Measurements from ENCODE around the gene FUT3. TPM values are rescaled to one million over a fixed set of nuclear protein-coding genes. Genes with fewer than 3 reads are reported as not detected.

FUT3 gene
- total and polyA plus RNA-seq, 2 experiments from 2014 or later: 0.45 TPM; not detected in 1

DNA sequence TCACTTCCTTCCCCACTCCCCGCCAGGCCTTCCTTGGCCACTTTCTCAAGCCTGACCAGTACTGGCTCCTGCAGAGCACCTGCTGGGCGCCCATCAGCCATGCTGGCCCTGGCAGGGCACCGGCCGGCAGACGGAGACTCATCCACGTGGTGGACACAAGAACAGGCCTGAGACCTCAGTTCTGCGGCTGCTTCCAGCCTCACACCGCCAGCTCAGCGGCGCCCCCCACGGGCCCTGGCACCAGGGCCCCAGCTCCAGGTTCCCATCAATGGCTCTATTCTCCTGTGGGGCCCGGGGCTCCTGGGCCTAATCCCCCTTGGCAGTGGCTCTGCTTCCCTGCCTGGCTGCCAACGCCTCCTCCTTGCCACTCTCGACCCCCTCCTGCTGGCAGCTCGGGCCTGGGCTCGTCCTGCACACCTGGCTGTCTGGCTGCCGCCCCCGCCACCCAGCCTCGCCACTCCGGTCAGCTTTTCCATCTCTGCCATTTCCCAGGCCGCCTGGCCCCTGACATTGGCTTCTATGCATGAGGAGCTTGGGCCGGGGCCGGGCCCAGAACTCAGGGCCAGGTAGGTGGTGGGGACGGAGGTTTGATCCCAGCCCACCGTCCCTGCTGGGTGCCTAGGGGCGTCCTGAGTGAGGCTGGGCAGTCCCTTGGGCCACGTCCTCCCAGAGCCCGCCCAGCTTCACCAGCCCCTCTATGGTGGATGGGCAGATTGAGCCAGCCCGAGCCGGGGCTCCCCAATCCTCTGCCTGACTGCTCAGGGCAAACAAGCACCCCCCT, 46.1 kb upstream of the FUT3 start:
- no peak overlapping the region for H3K4me3 ChIP-seq
- no peak overlapping the region for H3K4me2 ChIP-seq
- no peak for TF ChIP-seq EZH2 (IDR thresholded peaks at IDR 0.05; ENCODE audit: borderline replicate concordance)
- TF ChIP-seq, protein P1, sequence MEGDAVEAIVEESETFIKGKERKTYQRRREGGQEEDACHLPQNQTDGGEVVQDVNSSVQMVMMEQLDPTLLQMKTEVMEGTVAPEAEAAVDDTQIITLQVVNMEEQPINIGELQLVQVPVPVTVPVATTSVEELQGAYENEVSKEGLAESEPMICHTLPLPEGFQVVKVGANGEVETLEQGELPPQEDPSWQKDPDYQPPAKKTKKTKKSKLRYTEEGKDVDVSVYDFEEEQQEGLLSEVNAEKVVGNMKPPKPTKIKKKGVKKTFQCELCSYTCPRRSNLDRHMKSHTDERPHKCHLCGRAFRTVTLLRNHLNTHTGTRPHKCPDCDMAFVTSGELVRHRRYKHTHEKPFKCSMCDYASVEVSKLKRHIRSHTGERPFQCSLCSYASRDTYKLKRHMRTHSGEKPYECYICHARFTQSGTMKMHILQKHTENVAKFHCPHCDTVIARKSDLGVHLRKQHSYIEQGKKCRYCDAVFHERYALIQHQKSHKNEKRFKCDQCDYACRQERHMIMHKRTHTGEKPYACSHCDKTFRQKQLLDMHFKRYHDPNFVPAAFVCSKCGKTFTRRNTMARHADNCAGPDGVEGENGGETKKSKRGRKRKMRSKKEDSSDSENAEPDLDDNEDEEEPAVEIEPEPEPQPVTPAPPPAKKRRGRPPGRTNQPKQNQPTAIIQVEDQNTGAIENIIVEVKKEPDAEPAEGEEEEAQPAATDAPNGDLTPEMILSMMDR (IDR thresholded peaks at IDR 0.05; ENCODE audit: poor library complexity): no peak
- TF ChIP-seq EZH2phosphoT487 (IDR thresholded peaks at IDR 0.05; ENCODE audit: low read depth, severe bottlenecking, unreplicated experiment): no peak
- peaks cover 5% of the 10 kb centered on the region for H3K4me1 ChIP-seq (ENCODE audit: insufficient read depth)
- no peaks in the 10 kb centered on the region for H3K9me2 ChIP-seq (replicated peaks; ENCODE audit: insufficient read depth)
- DNase-seq (ENCODE audit: low spot score): no peak
- H3K27me3 ChIP-seq: no peaks in the 10 kb centered on the region
- no peak overlapping the region for H2AFZ ChIP-seq
- peaks cover 40% of the 10 kb centered on the region for H3K79me2 ChIP-seq
- WGBS (ENCODE audit: low lambda C conversion rate, missing lambda C conversion rate): 95% methylated on average over 28 of the region's 30 CpGs
- H4K20me1 ChIP-seq (ENCODE audit: insufficient read depth, poor library complexity, severe bottlenecking): peaks cover 25% of the 10 kb centered on the region
- no peak overlapping the region for H3K27ac ChIP-seq
- no peaks in the 10 kb centered on the region for H3K36me3 ChIP-seq (replicated peaks; ENCODE audit: insufficient read depth, low read depth)
- no peaks in the 10 kb centered on the region for H3K9me3 ChIP-seq (ENCODE audit: low read depth)

- H4K20me1 ChIP-seq (ENCODE audit: insufficient read depth, poor library complexity, severe bottlenecking): peaks cover 25% of the 10 kb centered on the region
- H3K36me3 ChIP-seq (replicated peaks; ENCODE audit: insufficient read depth, low read depth): no peaks in the 10 kb centered on the region
- peaks cover 12% of the 10 kb centered on the region for H3K4me1 ChIP-seq (ENCODE audit: insufficient read depth)
- H3K27ac ChIP-seq: no peak overlapping the region
- peaks cover 32% of the 10 kb centered on the region for H3K79me2 ChIP-seq
- H3K9me2 ChIP-seq (replicated peaks; ENCODE audit: insufficient read depth): no peaks in the 10 kb centered on the region
- no peaks in the 10 kb centered on the region for H3K27me3 ChIP-seq
- no peak overlapping the region for H2AFZ ChIP-seq
- TF ChIP-seq EZH2phosphoT487 (IDR thresholded peaks at IDR 0.05; ENCODE audit: low read depth, severe bottlenecking, unreplicated experiment) (no peak), EZH2 (IDR thresholded peaks at IDR 0.05; ENCODE audit: borderline replicate concordance) (no peak)
- TF ChIP-seq, protein P1 (IDR thresholded peaks at IDR 0.05; ENCODE audit: poor library complexity): no peak
- H3K4me3 ChIP-seq: no peak overlapping the region
- no peak overlapping the region for H3K4me2 ChIP-seq
- no peaks in the 10 kb centered on the region for H3K9me3 ChIP-seq (ENCODE audit: low read depth)
- WGBS (ENCODE audit: low lambda C conversion rate, missing lambda C conversion rate): 97% methylated on average over 28 of the region's 29 CpGs
- no peak for DNase-seq (ENCODE audit: low spot score)
These were observed 45.3 kb upstream of the FUT3 start for GRCh38 chr19:5896365-5897076.

DNA sequence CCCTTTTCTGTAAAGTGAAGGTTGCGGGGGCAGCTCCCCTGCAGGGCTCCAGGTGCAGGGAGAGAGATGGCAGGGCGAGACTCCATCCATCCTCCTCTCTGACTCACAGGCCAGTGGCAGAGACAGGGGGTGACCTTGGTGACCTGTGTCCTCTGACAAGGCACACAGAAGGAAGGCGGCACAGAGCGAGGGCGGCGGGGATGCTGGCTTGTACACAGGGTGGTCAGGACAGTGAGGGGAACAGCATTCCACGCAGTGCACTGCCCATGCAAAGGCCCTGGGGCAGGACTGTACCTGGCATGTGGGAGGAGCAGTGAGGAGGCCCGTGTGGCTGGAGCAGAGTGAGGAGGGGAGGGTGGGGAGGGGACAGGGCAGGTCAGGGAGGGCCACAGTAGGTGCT, 44.6 kb upstream of the FUT3 start:
- 90% methylated on average over 8 of the region's 8 CpGs for WGBS (ENCODE audit: low lambda C conversion rate, missing lambda C conversion rate)
- Histone ChIP-seq H3K36me3 (replicated peaks; ENCODE audit: insufficient read depth, low read depth) (no peaks in the 10 kb centered on the region), H3K27ac (no peak overlapping the region), H3K79me2 (peaks cover 25% of the 10 kb centered on the region), H3K27me3 (no peaks in the 10 kb centered on the region), H2AFZ (no peak overlapping the region), H3K4me1 (ENCODE audit: insufficient read depth) (peaks cover 12% of the 10 kb centered on the region), H4K20me1 (ENCODE audit: insufficient read depth, poor library complexity, severe bottlenecking) (peaks cover 25% of the 10 kb centered on the region), H3K9me2 (replicated peaks; ENCODE audit: insufficient read depth) (no peaks in the 10 kb centered on the region), H3K4me3 (no peak overlapping the region), H3K4me2 (no peak overlapping the region), H3K9me3 (ENCODE audit: low read depth) (no peaks in the 10 kb centered on the region)
- DNase-seq (ENCODE audit: low spot score): no peak
- TF ChIP-seq, protein P1 (IDR thresholded peaks at IDR 0.05; ENCODE audit: poor library complexity): no peak
- no peak for TF ChIP-seq EZH2 (IDR thresholded peaks at IDR 0.05; ENCODE audit: borderline replicate concordance)
- no peak for TF ChIP-seq EZH2phosphoT487 (IDR thresholded peaks at IDR 0.05; ENCODE audit: low read depth, severe bottlenecking, unreplicated experiment)
